Stimulated activated naive B cell treated with anti-CD40 and anti-IgM and Interleukin-4, amounts not matched to agents 10 μg/mL and 1 μg/mL and 100 μg/mL, for 72 hours (primary cell): Measurements from ENCODE around the gene CLDN18.

ENCODE experiments used
- ATAC-seq, 2 donors: fragments of 150-1000 bp; cut with Tn5 transposase; replicated peaks; 2 replicates each; pipeline ENCODE4 v1.10.0; 2021; ENCODE audit warnings: moderate library complexity in 1 of 2
- DNase-seq: peaks from one replicate; pipeline ENCODE4 v3.0.0; 2021
- H3K27ac Mint-ChIP-seq: one replicate; pipeline ENCODE4 v1.8.0; 2022; ENCODE audit warnings: mild to moderate bottlenecking, mixed read lengths
- H3K27me3 Mint-ChIP-seq, 2 donors: one replicate each; pipeline ENCODE4 v1.8.0; 2022; ENCODE audit warnings: mixed read lengths in 2 of 2
- H3K36me3 Mint-ChIP-seq, 2 donors: one replicate each; pipeline ENCODE4 v1.8.0; 2022; ENCODE audit warnings: mixed read lengths in 2 of 2, mild to moderate bottlenecking in 1 of 2
- H3K4me1 Mint-ChIP-seq, 2 donors: one replicate each; pipeline ENCODE4 v1.8.0; 2022; ENCODE audit warnings: mixed read lengths in 2 of 2, mild to moderate bottlenecking in 1 of 2
- H3K4me3 Mint-ChIP-seq, 2 donors: one replicate each; pipeline ENCODE4 v1.8.0; 2022; ENCODE audit warnings: mild to moderate bottlenecking in 2 of 2, mixed read lengths in 2 of 2, moderate library complexity in 1 of 2
- H3K9me3 Mint-ChIP-seq, 2 donors: one replicate each; pipeline ENCODE4 v1.8.0; 2022; ENCODE audit warnings: mixed read lengths in 2 of 2, mild to moderate bottlenecking in 1 of 2

The CLDN18 gene

DNA sequence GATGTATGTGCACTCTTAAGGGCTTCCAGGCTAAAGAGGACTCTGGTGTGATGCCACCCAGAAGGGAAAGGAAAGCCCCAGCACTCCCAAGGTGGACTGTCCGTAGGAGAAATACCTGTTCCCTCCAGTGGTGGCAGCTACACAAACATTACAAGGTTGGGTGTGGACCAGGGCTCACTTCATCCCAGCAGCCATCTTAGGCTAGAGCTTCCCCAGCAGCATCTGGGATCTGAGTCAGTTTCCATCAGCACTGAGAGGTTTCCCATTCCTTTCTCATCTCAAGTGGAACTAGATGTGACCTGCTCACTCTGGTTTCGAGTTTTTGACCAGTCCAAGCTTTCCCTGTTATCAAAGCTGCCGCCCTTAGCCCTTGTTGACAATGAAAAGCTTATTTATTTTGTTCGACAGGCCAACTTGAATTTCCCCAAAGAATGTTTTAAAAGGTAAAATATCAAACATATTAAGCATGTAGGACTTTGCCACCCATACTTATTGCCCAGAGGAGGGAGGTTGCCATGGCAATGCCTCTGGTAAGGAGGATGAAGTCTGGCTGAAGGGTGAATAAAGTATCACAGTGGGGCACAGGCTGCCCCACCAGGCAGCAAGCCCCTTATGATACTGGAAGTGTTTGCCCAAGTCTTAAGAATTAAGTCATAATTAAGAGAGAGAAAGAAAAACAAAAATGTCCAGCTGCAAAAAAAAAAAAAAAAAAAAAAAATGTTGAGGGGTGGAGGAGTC, 28.9 kb downstream of the CLDN18 start:
- no peak overlapping the region for H3K4me3 Mint-ChIP-seq
- no peaks in the 10 kb centered on the region for H3K9me3 Mint-ChIP-seq
- DNase-seq (no peak), ATAC-seq (no peak)
- H3K36me3 Mint-ChIP-seq, result no peaks in the 10 kb centered on the region
- peaks cover 0 to 2% of the 10 kb centered on the region in 2 donors for H3K4me1 Mint-ChIP-seq
- H3K27ac Mint-ChIP-seq, result no peak overlapping the region
- H3K27me3 Mint-ChIP-seq, result peaks cover 22 to 31% of the 10 kb centered on the region in 2 donors

GRCh38 chr3:138042043-138042442, 32.1 kb downstream of the CLDN18 start:
- no peaks in the 10 kb centered on the region for H3K36me3 Mint-ChIP-seq
- ATAC-seq (no peak), DNase-seq (no peak)
- no peaks in the 10 kb centered on the region for H3K4me1 Mint-ChIP-seq
- no peaks in the 10 kb centered on the region for H3K9me3 Mint-ChIP-seq
- peaks cover 23 to 25% of the 10 kb centered on the region in 2 donors for H3K27me3 Mint-ChIP-seq
- H3K27ac Mint-ChIP-seq, result no peak overlapping the region
- no peak overlapping the region for H3K4me3 Mint-ChIP-seq

DNA sequence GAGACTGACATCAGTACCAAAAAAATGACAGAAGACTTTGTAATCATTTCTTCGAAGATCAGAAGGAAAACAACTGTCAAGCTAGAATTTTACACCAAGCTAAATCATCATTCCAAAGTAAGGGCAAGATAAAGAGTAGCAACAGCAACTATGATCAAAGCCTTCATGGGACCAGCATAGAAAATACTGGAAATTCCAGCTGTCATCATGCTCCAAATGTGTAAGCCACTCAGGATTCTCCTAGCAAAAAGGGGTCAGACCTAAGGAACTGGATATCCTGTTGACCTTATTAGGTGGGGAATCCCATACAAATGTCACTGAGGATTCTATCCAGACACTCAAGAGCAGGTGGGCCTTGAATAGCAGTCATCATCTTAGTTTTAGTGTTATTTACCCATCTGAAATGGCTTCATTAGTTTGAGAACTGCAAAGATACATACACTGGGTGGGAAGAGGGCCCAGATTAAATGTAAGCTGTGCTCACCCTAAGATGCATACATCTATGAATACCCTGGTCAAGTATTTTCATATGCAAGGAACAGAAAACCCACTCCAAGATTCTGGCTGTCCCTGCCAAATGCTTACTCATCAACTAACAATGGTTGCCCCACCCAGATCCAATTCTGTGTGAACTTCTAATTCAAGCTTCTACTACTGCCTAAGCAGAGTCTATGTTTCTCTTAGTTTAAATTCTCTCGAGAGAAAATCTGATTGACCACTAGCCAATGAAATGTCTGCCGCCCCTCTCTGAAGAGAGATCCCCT, 33.5 kb downstream of the CLDN18 start:
- DNase-seq (no peak), ATAC-seq (no peak)
- Mint-ChIP-seq H3K27me3 (peaks cover 19 to 25% of the 10 kb centered on the region in 2 donors), H3K9me3 (no peaks in the 10 kb centered on the region), H3K36me3 (no peaks in the 10 kb centered on the region), H3K27ac (no peak overlapping the region), H3K4me3 (no peak overlapping the region), H3K4me1 (no peaks in the 10 kb centered on the region)

- H3K27me3 Mint-ChIP-seq, result peaks cover 10 to 22% of the 10 kb centered on the region in 2 donors
- no peak for DNase-seq
- peaks cover 0 to 3% of the 10 kb centered on the region in 2 donors for H3K9me3 Mint-ChIP-seq
- H3K36me3 Mint-ChIP-seq, result no peaks in the 10 kb centered on the region
- H3K27ac Mint-ChIP-seq, result no peak overlapping the region
- no peak for ATAC-seq
- H3K4me1 Mint-ChIP-seq, result no peaks in the 10 kb centered on the region
- H3K4me3 Mint-ChIP-seq, result no peak overlapping the region
Observed at GRCh38 chr3:138046085-138046484, 36.1 kb downstream of the CLDN18 start.

DNA sequence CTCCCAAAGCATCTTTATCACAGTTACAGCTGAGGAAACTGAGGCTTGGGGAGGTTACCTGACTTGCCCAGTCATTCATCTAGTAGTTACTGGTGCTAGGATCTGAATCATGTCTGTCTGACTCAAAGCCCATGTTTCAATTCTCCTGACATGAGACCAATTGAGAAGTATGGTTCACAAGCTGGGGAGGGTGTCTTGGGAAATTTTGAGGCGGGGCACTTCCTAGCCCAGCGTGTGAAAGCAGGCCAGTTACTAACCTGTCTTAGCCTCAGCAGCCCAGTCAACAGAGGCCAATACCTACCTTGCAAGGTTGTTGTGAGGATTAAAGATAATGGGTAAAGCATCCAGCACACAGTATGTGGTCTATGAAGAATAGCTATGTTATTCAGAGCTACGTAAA, 37.0 kb downstream of the CLDN18 start:
- ATAC-seq (no peak), DNase-seq (no peak)
- H3K9me3 Mint-ChIP-seq, result peaks cover 0 to 3% of the 10 kb centered on the region in 2 donors
- H3K4me3 Mint-ChIP-seq, result no peak overlapping the region
- H3K27me3 Mint-ChIP-seq, result peaks cover 13 to 21% of the 10 kb centered on the region in 2 donors
- H3K27ac Mint-ChIP-seq, result no peak overlapping the region
- H3K36me3 Mint-ChIP-seq, result no peaks in the 10 kb centered on the region
- no peaks in the 10 kb centered on the region for H3K4me1 Mint-ChIP-seq

DNA sequence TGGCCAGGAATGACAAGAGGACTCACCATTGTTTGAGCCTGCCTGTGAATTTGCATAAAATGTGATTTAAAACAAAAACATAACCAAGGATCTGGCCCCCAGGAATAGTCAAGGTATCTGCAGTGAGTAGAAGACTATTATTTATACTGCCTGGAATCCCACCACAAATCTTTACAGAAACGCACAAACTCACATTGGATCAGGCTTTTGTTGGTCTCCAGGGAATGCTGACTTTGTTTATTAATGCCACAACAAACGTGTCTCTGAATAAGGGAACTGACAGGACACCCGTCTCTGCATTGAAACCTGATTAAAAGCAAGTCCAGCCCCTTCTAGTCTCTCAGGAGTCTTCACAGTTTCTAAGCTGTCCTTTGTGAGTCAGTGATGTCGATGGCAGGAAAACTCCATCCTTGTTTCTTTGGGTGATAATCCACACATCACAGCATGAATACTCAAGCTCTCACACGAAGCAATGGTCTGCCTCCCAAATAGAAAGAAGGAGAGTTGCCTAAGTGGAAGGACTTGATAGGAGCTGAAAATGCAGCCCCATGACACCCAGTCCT, 37.7 kb downstream of the CLDN18 start:
- H3K9me3 Mint-ChIP-seq, result peaks cover 0 to 3% of the 10 kb centered on the region in 2 donors
- H3K27me3 Mint-ChIP-seq, result peaks cover 16 to 23% of the 10 kb centered on the region in 2 donors
- H3K27ac Mint-ChIP-seq, result no peak overlapping the region
- no peak for DNase-seq
- ATAC-seq, result no peak
- H3K4me3 Mint-ChIP-seq, result no peak overlapping the region
- no peaks in the 10 kb centered on the region for H3K36me3 Mint-ChIP-seq
- no peaks in the 10 kb centered on the region for H3K4me1 Mint-ChIP-seq

DNA sequence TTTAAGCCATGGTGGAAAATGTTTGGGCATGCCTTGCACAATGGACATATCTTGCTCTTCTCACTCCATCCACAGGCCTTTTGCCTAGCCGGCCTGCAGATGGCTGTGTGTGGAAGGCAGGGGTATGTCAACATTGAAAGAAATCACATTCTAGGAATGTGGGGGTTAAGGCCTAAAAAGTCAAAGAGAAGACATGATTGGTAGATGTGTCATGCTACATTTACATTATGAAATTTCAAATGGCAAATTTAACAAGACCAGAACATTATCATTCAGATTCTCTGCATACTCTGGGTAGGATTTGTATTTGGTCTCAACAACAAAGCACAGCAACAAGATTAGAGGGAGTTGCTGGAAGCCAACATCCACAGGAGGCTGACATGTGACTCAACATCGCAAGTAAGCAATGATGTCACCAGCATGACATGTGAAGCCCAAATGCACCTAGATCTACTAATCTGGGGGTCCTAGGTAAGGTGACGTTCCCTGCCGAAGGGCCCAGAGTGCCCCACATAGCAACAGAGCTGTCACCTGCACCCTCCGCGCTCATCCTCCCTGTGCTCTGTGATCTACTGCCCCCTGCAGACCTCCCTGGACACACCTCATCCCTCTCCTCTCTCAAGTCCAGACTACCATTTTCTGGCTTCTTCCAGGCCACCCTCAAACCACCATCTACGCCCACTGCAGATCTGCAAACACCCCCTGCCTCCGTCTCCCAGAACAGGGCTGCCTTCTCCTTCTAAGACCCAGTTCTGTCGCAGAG, 39.4 kb downstream of the CLDN18 start:
- peaks cover 24 to 25% of the 10 kb centered on the region in 2 donors for H3K27me3 Mint-ChIP-seq
- H3K27ac Mint-ChIP-seq, result peak overlapping the region; percentile 28
- ATAC-seq (no peak), DNase-seq (no peak)
- peaks cover 0 to 3% of the 10 kb centered on the region in 2 donors for H3K9me3 Mint-ChIP-seq
- H3K4me3 Mint-ChIP-seq, result no peak overlapping the region
- no peaks in the 10 kb centered on the region for H3K36me3 Mint-ChIP-seq
- no peaks in the 10 kb centered on the region for H3K4me1 Mint-ChIP-seq

GRCh38 chr3:138051947-138052802, 42.2 kb downstream of the CLDN18 start:
- no peaks in the 10 kb centered on the region for H3K36me3 Mint-ChIP-seq
- H3K4me3 Mint-ChIP-seq, result no peak overlapping the region
- peak; percentile 68 to 77 for ATAC-seq
- peaks cover 20 to 32% of the 10 kb centered on the region in 2 donors for H3K27me3 Mint-ChIP-seq
- peaks cover 0 to 3% of the 10 kb centered on the region in 2 donors for H3K9me3 Mint-ChIP-seq
- no peak for DNase-seq
- H3K4me1 Mint-ChIP-seq, result no peaks in the 10 kb centered on the region
- no peak overlapping the region for H3K27ac Mint-ChIP-seq

GRCh38 chr3:138054057-138054456, 44.1 kb downstream of the CLDN18 start:
- Mint-ChIP-seq H3K36me3 (no peaks in the 10 kb centered on the region), H3K27ac (no peak overlapping the region), H3K4me3 (no peak overlapping the region), H3K27me3 (peaks cover 20 to 32% of the 10 kb centered on the region in 2 donors), H3K9me3 (peaks cover 0 to 3% of the 10 kb centered on the region in 2 donors), H3K4me1 (no peaks in the 10 kb centered on the region)
- DNase-seq (no peak), ATAC-seq (no peak)

DNA sequence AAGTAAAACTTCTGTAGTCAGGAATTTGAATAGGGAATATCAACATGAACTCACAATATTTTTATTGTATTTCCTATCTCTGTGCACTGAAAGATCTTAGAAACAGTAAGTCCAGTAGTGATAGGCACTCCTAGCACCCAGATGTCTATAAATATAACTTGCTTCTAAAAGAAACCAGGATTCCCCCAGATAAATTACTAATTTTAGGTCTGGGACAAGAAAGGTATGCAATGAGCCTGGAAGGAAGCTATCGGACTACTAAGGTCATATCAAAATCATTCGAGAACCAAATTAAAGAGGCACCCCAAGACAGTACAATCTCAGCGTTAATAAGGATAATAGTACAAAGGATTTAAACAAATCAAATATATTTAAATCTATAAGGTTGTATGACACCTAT, 47.4 kb downstream of the CLDN18 start:
- Mint-ChIP-seq H3K36me3 (no peaks in the 10 kb centered on the region), H3K9me3 (no peaks in the 10 kb centered on the region), H3K27ac (no peak overlapping the region), H3K4me3 (no peak overlapping the region), H3K27me3 (peaks cover 4 to 19% of the 10 kb centered on the region in 2 donors), H3K4me1 (peaks cover 6 to 7% of the 10 kb centered on the region in 2 donors)
- no peak for ATAC-seq
- no peak for DNase-seq

GRCh38 chr3:138059261-138059660, 49.3 kb downstream of the CLDN18 start:
- Mint-ChIP-seq H3K36me3 (no peaks in the 10 kb centered on the region), H3K27ac (no peak overlapping the region), H3K9me3 (no peaks in the 10 kb centered on the region), H3K27me3 (peaks cover 0 to 8% of the 10 kb centered on the region in 2 donors), H3K4me3 (no peak overlapping the region), H3K4me1 (peaks cover 6 to 7% of the 10 kb centered on the region in 2 donors)
- DNase-seq (no peak), ATAC-seq (no peak)

DNA sequence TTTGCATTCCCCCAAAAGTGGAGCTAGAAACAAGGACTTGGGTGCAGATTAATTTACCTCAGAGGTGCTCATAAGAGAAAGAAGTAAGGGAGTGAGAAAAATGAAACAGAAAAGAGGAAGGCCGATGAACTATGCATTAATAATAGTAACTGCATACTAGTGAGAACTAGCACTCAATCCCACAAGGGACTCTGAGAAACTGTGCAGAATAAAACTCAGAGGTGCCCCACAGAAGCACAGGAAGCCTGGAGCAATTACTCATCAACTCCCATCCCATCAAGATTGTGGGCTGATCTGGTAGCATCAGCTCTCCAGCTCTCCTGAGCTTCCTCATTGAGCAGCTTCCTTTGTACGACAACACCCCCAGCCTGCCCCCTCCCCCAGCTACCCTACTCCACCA, 50.8 kb downstream of the CLDN18 start:
- Mint-ChIP-seq H3K36me3 (no peaks in the 10 kb centered on the region), H3K4me3 (no peak overlapping the region), H3K27ac (no peak overlapping the region), H3K4me1 (peaks cover 6 to 7% of the 10 kb centered on the region in 2 donors), H3K9me3 (no peaks in the 10 kb centered on the region), H3K27me3 (no peaks in the 10 kb centered on the region)
- DNase-seq, result no peak
- ATAC-seq, result peak; percentile 38 to 74

GRCh38 chr3:138062037-138062436, 52.1 kb downstream of the CLDN18 start:
- peaks cover 7 to 10% of the 10 kb centered on the region in 2 donors for H3K4me1 Mint-ChIP-seq
- no peak for DNase-seq
- no peak overlapping the region for H3K4me3 Mint-ChIP-seq
- no peak for ATAC-seq
- no peaks in the 10 kb centered on the region for H3K9me3 Mint-ChIP-seq
- H3K27me3 Mint-ChIP-seq, result no peaks in the 10 kb centered on the region
- H3K27ac Mint-ChIP-seq, result no peak overlapping the region
- no peaks in the 10 kb centered on the region for H3K36me3 Mint-ChIP-seq
